Lung (tissue), 12 donors: ENCODE measurements around the gene SLC13A2. TPM values are rescaled to one million over a fixed set of nuclear protein-coding genes. Genes with fewer than 3 reads are reported as not detected.

Experiments used
- ATAC-seq: fragments of 200-7000 bp; cut with Tn5 transposase; one replicate; pipeline ENCODE4 v1.9.1; 2020; ENCODE audit warnings: moderate number of reproducible peaks; ENCODE audit not compliant: insufficient read depth, low FRiP score
- DNase-seq, 3 donors: peaks; one replicate each; pipeline ENCODE4 v3.0.0-alpha.2; 2013 to 2017
- H3K27ac ChIP-seq, 2 donors: one replicate each; pipeline ENCODE4 v1.5.1; 2013; ENCODE audit warnings: mild to moderate bottlenecking in 2 of 2, moderate library complexity in 2 of 2, control low read depth in 1 of 2, inconsistent platforms in 1 of 2, low read depth in 1 of 2, low read length in 1 of 2
- H3K27me3 ChIP-seq, 3 donors: one replicate each; pipeline ENCODE4 v1.5.1; 2013; ENCODE audit warnings: low read length in 2 of 3; ENCODE audit not compliant: control insufficient read depth in 3 of 3, insufficient read depth in 3 of 3
- H3K36me3 ChIP-seq, 4 donors: one replicate each; pipeline ENCODE4 v1.5.1; 2013; ENCODE audit warnings: low read length in 4 of 4, mild to moderate bottlenecking in 1 of 4, moderate library complexity in 1 of 4; ENCODE audit not compliant: control insufficient read depth in 4 of 4, insufficient read depth in 4 of 4
- H3K4me1 ChIP-seq, 5 donors: one replicate each; pipeline ENCODE4 v1.5.1; 2013; ENCODE audit warnings: low read length in 5 of 5, mild to moderate bottlenecking in 2 of 5, moderate library complexity in 1 of 5; ENCODE audit not compliant: control insufficient read depth in 5 of 5, insufficient read depth in 5 of 5
- H3K4me3 ChIP-seq: one replicate; pipeline ENCODE4 v1.5.1; 2013; ENCODE audit warnings: mild to moderate bottlenecking, control low read depth, moderate library complexity
- H3K9ac ChIP-seq, 2 donors: one replicate each; pipeline ENCODE4 v1.5.1; 2013; ENCODE audit warnings: low read length in 2 of 2, control low read depth in 1 of 2; ENCODE audit not compliant: insufficient read depth in 1 of 2
- H3K9me3 ChIP-seq, 4 donors: one replicate each; pipeline ENCODE4 v1.5.1; 2013; ENCODE audit warnings: low read length in 3 of 4, mild to moderate bottlenecking in 1 of 4, moderate library complexity in 1 of 4; ENCODE audit not compliant: control insufficient read depth in 4 of 4, insufficient read depth in 3 of 4
- WGBS, 2 donors: extraction: QIAGEN DNeasy Blood & Tissue Kit; methylation state at CpG; one replicate each; pipeline ENCODE4 v1.1.7; 2013; 5-methylcytosine and 5-hydroxymethylcytosine counted together
- polyA plus RNA-seq, 2 donors: library from polyadenylated mRNA; stranded (reverse); fragments of 200-250 nt; gene quantifications; one replicate each; pipeline ENCODE4 v1.2.1, GENCODE V29; 2013
- total RNA-seq, 2 donors: library from RNA; depleted of rRNA in 1 of 2; stranded (reverse); fragments of >200 nt in 1 of 2; gene quantifications; one replicate each; pipeline ENCODE4 v1.2.1, GENCODE V29; 2014 to 2021
- TF ChIP-seq, protein P1 (sequence below): IDR thresholded peaks from 2 replicates; pipeline ENCODE4 v1.5.1; 2012; ENCODE audit warnings: mild to moderate bottlenecking; ENCODE audit errors: control extremely low read depth, extremely low read depth
- donor health status: control.
- donor health status: control.
- donor health status: Bipolar disorder and iron deficiency.
- donor health status: healthy.
- donor health status: DM: yes; HTN: yes; CAD: no.

SLC13A2 gene
- total and polyA plus RNA-seq, 4 donors: 0.02 to 0.15 (median 0.06) TPM; not detected in 1

DNA sequence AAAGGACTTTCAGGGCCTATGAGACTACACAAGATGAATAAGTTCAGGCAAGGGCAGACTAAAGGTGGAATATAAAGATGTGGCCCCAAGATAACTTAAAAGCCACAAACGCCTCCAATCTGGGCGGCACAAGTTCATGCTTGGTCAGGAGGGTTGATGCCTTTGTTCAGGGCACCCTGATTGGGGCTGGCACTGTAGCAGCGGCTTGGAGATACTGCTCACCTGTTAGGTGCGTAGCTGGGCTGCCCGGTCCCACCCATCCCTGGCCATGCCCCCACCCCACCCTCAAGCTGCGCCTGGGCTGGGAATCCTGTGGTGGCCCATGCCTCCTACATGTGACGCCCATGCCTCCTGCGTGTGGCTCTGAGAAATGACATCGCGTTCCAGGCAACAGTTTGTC is 12.5 kb upstream of the SLC13A2 start:
- no peak overlapping the region for H3K9ac ChIP-seq
- ATAC-seq: no peak
- DNase-seq: no peak
- H3K4me3 ChIP-seq: no peak overlapping the region
- no peaks in the 10 kb centered on the region for H3K27me3 ChIP-seq
- no peak overlapping the region for H3K27ac ChIP-seq
- peaks cover 0 to 2% (median 0%) of the 10 kb centered on the region in 4 donors for H3K9me3 ChIP-seq
- TF ChIP-seq, protein P1, sequence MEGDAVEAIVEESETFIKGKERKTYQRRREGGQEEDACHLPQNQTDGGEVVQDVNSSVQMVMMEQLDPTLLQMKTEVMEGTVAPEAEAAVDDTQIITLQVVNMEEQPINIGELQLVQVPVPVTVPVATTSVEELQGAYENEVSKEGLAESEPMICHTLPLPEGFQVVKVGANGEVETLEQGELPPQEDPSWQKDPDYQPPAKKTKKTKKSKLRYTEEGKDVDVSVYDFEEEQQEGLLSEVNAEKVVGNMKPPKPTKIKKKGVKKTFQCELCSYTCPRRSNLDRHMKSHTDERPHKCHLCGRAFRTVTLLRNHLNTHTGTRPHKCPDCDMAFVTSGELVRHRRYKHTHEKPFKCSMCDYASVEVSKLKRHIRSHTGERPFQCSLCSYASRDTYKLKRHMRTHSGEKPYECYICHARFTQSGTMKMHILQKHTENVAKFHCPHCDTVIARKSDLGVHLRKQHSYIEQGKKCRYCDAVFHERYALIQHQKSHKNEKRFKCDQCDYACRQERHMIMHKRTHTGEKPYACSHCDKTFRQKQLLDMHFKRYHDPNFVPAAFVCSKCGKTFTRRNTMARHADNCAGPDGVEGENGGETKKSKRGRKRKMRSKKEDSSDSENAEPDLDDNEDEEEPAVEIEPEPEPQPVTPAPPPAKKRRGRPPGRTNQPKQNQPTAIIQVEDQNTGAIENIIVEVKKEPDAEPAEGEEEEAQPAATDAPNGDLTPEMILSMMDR: no peak
- no peaks in the 10 kb centered on the region for H3K36me3 ChIP-seq
- 91 to 94% methylated on average over 10 of the region's 10 CpGs for WGBS, 2 donors
- H3K4me1 ChIP-seq: peaks cover 0 to 2% (median under 1%) of the 10 kb centered on the region in 5 donors

DNA sequence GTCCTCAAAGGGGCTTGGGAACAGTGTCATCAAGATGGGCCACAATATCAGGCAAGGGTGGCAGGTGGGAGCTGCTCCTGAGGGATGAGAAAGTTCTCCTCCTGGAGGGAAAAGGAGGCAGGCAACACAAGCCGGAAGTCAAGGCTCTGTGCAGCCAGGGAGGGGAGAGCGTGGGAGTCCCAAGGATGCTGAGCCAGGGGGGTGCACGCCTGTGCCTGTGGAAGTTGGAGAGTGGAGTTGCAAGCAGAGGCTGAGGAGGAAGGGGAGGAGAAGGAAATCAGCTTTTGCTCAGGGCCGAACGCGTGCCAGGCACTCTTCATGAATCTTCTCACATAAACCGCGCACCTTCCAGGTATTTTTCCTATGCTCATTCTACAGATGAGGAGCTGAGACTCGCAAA is 7.4 kb upstream of the SLC13A2 start:
- DNase-seq (peak in 1 of 3 donors; percentile 6), ATAC-seq (no peak)
- TF ChIP-seq, protein P1: no peak
- no peaks in the 10 kb centered on the region for H3K36me3 ChIP-seq
- 54% methylated on average over 9 of the region's 9 CpGs for WGBS, 2 donors
- H3K9ac ChIP-seq: no peak overlapping the region
- peaks cover 0 to 27% (median 6%) of the 10 kb centered on the region in 5 donors for H3K4me1 ChIP-seq
- H3K27me3 ChIP-seq: no peaks in the 10 kb centered on the region
- no peak overlapping the region for H3K27ac ChIP-seq
- no peak overlapping the region for H3K4me3 ChIP-seq
- H3K9me3 ChIP-seq: peaks cover 0 to 2% (median 0%) of the 10 kb centered on the region in 4 donors

DNA sequence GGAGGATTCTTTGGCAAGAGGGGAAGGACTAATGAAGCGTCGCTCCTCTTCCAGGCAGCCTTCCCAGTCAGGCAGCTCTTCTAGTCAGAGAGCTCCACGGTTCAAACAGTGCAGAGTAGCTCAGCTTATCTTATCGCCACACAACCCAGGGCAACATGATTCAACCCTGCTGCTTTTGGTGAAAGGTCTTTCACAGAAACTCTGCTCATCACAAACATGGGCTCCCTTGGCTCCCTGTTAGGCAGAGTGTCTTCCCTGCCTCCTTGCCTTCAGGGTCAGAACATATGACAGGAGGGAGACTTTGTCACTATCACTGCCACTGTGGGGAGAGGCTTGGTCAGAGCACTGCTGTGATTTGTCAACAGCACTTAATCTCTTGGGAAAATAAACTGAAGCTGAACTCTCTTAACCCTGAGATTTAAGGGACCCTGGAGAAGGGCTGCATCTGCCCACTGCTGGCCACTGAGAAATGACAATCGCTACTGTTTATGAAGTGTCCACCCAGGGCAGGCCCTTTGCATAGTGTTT is 6.9 kb upstream of the SLC13A2 start:
- Histone ChIP-seq H3K27me3 (no peaks in the 10 kb centered on the region), H3K4me3 (no peak overlapping the region), H3K27ac (no peak overlapping the region), H3K36me3 (no peaks in the 10 kb centered on the region), H3K9ac (no peak overlapping the region), H3K4me1 (peaks cover 0 to 27% (median 10%) of the 10 kb centered on the region in 5 donors), H3K9me3 (peaks cover 0 to 2% (median 0%) of the 10 kb centered on the region in 4 donors)
- ATAC-seq: no peak
- WGBS, 2 donors: 37 to 56% methylated on average over 5 of the region's 5 CpGs
- TF ChIP-seq, protein P1: no peak
- peak; percentile 57 to 87 (median 80) for DNase-seq
